Renal cortical epithelial cell (primary cell): Measurements from ENCODE around the gene MRGPRX4. TPM values are rescaled to one million over a fixed set of nuclear protein-coding genes. Genes with fewer than 3 reads are reported as not detected.
"Not testable (repeated sequence)": the region's sequence is repeated elsewhere in the genome, so short reads cannot be mapped to it uniquely, and the experiment has no call there.

Experiments
- DNase-seq: peaks from one replicate; pipeline ENCODE4 v3.0.0-alpha.2; 2011; ENCODE audit warnings: low read depth
- total RNA-seq: library from RNA; depleted of rRNA; stranded (reverse); fragments of >200 nt; gene quantifications from 2 replicates; pipeline ENCODE4 v1.2.3, GENCODE V29; 2014

The MRGPRX4 gene
- total RNA-seq = not detected in 2 replicates

GRCh38 chr11:18172666-18173065 lies at the start of gene MRGPRX4:
Gene MRGPRX4, plus strand, starts transcription at chr11:18172837. Its CDS starts 420 bp downstream, at chr11:18173257.
- DNase-seq = no peak

- not testable (repeated sequence) for DNase-seq
These were observed 41.5 kb upstream of the MRGPRX4 start for GRCh38 chr11:18131115-18131514.

- DNase-seq = no peak
These were observed 40.3 kb upstream of the MRGPRX4 start, which contains the start of gene MRGPRX3 for GRCh38 chr11:18132341-18132740. Gene MRGPRX3, plus strand, starts transcription at chr11:18132571. Its CDS starts 4,632 bp downstream, at chr11:18137203.

GRCh38 chr11:18135308-18135707 lies 37.3 kb upstream of the MRGPRX4 start:
- no peak for DNase-seq

- no peak for DNase-seq
These were observed 35.3 kb upstream of the MRGPRX4 start for GRCh38 chr11:18137186-18137800.

GRCh38 chr11:18140145-18140544 lies 32.5 kb upstream of the MRGPRX4 start:
- no peak for DNase-seq

GRCh38 chr11:18144243-18144642 lies 28.4 kb upstream of the MRGPRX4 start:
- DNase-seq = peak; percentile 54

- DNase-seq = no peak
These were observed 27.6 kb upstream of the MRGPRX4 start for GRCh38 chr11:18145025-18145424.

- DNase-seq = no peak
These were observed 26.8 kb upstream of the MRGPRX4 start for GRCh38 chr11:18145837-18146236.

- no peak for DNase-seq
These were observed 21.1 kb upstream of the MRGPRX4 start for GRCh38 chr11:18151581-18151980.

- no peak for DNase-seq
These were observed 4.3 kb upstream of the MRGPRX4 start for GRCh38 chr11:18168372-18168771.

- peak; percentile 9 for DNase-seq
These were observed 1.1 kb upstream of the MRGPRX4 start for GRCh38 chr11:18171377-18172000.

GRCh38 chr11:18173225-18173866 lies 709 bp downstream of the MRGPRX4 start:
- no peak for DNase-seq

- DNase-seq = no peak
These were observed 16.2 kb downstream of the MRGPRX4 start for GRCh38 chr11:18188796-18189195.

GRCh38 chr11:18189476-18190245 lies 17.0 kb downstream of the MRGPRX4 start:
- not testable (repeated sequence) for DNase-seq

GRCh38 chr11:18191376-18191775 lies 18.7 kb downstream of the MRGPRX4 start:
- DNase-seq = no peak

GRCh38 chr11:18193010-18193409 lies 20.4 kb downstream of the MRGPRX4 start:
- DNase-seq = no peak

GRCh38 chr11:18196532-18196931 lies 23.9 kb downstream of the MRGPRX4 start:
- no peak for DNase-seq

GRCh38 chr11:18197738-18198137 lies 25.1 kb downstream of the MRGPRX4 start:
- not testable (repeated sequence) for DNase-seq

- no peak for DNase-seq
These were observed 31.1 kb downstream of the MRGPRX4 start for GRCh38 chr11:18203723-18204122.

- DNase-seq = no peak
These were observed 31.6 kb downstream of the MRGPRX4 start for GRCh38 chr11:18204220-18204619.

- DNase-seq = no peak
These were observed 32.1 kb downstream of the MRGPRX4 start for GRCh38 chr11:18204771-18205170.
